GM21515 (cell line): ENCODE results near the gene NMUR2.
A peak's percentile ranks its signal among the peaks of the same experiment; 100 is the strongest.

Experiments used
- ATAC-seq: cut with Tn5 transposase; IDR thresholded peaks from one replicate; pipeline ENCODE4 v1.9.1; 2021; ENCODE audit not compliant: unreplicated experiment

Gene NMUR2, protein sequence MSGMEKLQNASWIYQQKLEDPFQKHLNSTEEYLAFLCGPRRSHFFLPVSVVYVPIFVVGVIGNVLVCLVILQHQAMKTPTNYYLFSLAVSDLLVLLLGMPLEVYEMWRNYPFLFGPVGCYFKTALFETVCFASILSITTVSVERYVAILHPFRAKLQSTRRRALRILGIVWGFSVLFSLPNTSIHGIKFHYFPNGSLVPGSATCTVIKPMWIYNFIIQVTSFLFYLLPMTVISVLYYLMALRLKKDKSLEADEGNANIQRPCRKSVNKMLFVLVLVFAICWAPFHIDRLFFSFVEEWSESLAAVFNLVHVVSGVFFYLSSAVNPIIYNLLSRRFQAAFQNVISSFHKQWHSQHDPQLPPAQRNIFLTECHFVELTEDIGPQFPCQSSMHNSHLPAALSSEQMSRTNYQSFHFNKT

DNA sequence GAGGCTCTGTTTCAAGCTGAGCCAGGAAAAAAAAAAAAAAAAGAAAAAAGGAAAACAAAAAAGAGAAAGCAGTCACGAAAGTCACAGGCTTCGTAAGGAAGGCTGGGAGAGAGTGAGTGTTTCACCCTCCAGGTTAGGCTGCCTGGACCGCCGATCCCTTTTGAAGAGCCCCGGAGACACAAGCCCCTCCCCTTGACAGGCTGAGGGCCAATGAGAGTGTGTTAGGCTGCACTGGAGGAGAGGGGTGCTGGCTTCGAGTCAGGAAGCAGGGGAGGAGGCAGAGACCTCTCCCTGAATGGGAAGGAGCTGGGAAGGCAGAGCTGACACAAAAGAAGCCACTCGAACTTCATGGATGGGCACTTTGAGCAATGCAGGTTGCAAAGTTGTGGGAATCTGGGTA, at the start of gene NMUR2:
TSS of gene NMUR2 (minus strand) at position 135 of the 400 bp plus-strand sequence. CDS start 166 bp downstream, outside the sequence.
- no peak for ATAC-seq

DNA sequence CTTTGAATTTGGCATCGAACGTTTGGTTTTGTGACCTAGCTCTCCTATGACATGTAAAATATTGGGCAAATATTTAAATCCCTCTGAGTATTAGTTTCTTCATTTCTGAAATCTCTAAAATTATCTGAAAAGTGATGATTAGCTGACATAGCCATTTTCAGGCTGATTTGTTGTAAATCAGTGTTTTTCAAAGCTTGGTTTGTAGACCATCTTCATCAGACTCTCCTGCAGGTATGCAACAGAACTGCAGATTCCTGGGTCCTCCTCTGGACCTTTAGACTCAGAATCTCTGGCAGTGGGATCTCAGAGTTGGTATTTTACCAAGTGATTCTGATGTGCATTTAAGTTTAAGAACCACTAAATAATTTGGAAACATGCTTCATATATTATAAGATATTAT, 38.9 kb upstream of the NMUR2 start:
- no peak for ATAC-seq

DNA sequence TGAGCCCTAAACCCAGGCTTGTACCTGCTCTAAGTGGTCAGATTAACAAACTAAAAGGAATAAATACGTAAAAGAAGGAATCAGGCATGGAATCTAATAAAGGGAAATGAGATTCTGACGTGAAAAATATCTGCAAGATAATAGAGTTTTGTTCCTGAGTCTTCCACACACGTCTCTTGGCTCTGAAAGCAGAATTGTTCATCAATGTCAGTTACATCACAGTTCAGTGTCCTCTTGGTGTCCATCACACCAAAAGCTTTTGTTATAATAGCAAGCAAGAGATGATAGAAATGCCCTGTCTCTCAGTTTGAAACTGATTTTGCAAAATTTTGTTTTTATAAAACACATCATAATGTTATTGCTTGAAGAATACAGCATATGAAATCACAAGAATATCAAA, 34.7 kb upstream of the NMUR2 start:
- no peak for ATAC-seq

DNA sequence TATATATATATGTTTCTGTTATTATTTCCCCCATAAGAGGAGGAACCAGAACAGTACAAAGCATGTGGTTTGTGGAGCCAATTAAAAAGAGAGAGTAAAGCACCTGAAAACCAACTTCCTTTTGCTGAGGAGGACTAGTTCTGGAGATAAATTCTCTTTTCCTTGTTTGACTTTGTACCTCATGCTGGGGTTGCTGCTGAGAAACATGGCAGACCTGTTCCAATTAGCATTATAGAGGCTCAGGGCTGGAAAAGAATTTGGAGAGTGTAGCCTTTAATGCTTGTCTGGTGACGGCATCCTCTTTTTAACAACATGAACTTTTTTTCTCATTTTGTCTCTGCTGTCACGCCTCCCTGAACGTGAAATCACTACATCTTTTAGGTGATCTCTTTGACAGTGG, 32.8 kb upstream of the NMUR2 start:
- no peak for ATAC-seq

DNA sequence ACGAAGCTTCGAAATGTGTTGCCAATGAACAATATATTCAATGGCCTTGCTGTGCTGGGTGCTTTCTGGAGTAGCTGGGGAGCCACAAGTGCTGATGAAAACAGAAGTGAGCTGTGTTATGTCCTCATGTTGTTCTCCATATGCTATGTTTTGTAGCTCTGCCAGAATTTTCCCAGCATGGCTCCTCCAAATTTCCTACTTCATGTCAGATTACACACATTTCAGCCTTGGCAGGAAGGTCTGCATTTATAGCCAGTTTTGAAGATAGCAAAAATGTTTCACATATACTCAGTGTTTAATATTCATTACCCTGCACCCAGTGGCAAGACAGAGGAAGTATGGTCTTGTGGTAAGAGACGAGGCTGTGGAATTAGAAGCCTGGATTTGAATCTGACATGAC, 22.6 kb upstream of the NMUR2 start:
- no peak for ATAC-seq

DNA sequence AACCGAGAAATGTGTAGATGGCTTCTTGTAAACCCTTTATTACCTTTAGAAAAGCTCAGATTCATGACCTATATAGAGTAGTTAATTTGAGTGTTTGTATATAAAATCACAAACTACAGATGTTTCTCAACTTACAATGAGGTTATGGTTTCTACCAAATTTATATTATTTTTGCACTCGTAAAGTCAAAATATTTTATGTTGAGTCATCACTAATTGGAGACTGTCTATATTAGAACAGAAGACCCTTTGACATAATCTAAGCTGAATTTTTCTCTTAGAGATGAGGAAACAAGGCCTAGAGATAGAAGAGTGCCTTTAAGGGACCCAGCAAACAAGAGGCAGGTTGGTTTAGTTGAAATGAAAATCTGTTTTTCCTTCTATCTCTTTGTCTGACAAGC, 20.0 kb upstream of the NMUR2 start:
- ATAC-seq, result no peak

DNA sequence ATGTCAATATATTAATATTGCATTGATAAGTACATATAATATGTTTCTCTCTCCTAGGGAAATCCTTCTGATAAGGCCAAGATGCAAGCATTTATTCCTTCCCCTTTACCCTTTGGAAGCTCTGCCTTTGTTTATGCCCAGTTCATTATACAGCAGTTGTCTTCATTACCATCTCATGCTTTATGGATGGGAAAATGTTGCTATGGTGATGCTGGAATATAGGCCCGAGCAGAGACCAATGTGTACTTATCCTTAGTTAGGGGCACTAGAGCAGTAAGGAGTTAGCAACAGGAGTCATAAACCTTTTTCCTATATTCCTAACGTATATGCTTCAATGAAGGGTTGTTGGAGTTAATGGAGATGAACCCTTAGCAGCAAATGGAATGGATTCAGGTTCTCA, 19.4 kb upstream of the NMUR2 start:
- no peak for ATAC-seq

DNA sequence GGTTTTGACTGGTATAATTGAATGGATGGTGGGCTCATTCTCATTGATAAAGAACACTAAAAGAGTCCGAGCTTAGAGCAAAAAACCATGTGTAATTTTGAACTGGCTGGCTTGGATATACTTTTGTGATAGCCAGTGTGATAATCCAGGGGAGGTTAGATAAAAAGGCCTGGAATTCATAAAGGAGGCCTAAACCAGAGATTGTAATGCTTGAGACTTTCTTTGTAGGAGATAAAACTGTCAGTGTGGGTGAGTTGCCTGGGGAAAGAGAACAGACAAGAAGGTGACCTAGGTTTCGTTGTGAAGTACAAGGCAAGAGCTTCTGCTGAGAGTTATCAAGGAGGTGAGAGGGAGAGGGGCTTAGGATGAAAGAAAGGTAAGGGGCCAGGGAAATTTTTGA, 17.0 kb upstream of the NMUR2 start:
- no peak for ATAC-seq

DNA sequence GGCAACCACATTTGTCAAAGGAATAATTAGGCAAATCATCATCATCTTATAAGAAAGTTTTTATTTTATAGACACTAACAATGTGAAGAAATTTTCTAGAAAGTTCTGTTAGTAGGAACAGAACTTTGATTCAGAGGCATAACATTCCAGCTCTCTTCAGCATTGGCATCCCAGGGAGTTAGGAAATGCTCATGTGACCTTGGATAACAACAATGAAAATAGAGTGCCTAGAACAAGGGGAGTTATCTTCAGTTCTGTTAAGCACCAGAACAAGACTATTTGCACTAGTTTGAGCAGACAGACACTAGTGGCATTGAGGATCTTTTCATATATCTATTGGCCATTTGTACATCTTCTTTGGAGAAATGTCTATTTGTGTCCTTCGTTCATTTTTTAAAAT, 7.0 kb upstream of the NMUR2 start:
- no peak for ATAC-seq

DNA sequence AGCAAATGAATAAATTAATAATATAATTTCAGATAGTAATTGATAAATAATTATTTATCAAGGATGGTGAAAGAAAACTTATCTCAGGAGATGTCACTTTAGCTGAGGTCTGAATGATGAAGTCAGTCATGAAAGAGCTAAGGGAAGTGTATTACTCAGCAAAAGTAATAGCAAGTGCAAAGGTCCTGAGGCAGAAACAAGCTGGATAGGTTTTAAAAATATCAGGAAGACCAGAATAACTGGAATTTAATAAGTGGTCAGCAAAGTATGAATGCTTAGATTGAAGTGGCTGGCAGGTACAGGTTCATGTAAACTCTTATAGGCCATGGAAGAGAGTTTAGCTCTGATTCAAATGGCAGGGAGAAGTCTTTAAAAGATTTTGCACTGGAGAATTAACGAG, 1.0 kb upstream of the NMUR2 start:
- no peak for ATAC-seq

DNA sequence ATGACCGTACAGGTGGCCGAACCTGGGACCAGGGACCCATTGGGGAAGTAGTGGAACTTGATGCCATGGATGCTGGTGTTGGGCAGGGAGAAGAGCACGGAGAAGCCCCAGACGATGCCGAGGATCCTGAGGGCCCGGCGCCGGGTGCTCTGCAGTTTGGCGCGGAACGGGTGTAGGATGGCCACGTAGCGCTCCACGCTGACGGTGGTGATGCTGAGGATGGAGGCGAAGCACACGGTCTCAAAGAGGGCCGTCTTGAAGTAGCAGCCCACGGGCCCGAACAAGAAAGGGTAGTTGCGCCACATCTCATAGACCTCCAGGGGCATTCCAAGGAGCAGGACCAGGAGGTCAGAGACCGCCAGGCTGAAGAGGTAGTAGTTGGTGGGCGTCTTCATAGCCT, 585 bp downstream of the NMUR2 start:
- no peak for ATAC-seq

DNA sequence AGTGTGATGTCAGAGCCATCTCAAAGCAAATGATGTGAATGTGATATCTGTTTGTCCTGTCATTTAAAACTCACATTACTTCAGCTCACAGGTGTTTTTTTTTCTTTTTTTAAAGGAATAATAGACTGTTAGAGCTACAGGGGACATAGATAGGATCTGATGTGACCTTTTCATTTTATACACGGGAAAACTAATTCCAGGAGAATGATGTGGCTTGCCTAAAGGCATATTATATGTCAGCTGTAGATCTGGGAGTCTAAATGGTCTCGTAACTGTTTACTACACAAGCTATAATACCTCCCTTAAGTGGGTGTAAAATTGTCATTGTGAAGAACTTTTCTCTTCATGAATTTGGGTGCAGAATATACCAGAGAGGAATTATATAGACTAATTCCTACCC, 2.0 kb downstream of the NMUR2 start:
- ATAC-seq, result no peak

DNA sequence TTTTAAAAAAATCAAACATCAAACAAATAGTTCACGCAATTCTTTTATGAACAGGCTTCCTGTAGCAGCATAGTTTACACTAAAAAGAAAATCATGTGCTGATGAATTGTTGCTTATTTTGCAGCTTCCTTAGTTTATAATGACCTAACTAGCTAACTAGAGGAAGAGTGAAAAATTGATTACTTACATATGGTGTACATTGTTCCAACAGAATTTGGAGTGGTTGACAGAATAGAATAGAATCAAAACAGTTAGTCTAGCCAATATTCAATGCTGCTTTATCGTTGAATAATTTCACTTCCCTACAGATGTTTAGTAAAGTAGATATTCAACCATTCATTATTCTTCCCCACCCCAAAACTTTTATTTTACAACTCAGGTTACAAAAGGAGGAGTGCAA, 4.2 kb downstream of the NMUR2 start:
- no peak for ATAC-seq

DNA sequence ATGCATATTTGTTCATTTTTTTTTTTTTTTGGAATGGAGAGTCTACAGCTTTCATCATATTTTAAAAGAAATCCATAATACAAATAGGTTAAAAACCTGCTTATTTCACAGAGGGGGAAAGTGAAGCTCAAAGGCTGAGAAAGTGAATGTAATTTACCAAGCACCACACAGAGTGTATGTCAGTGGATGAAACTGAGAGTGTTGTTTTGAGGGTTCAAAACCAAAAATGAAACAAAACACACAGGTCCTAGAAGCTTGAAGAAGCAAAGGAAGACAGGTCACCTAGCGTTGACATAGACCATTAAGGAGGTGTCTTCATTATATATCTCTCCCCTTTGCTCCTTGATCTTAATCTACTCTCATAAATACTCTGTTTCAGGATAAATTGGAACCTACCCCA, 7.5 kb downstream of the NMUR2 start:
- ATAC-seq, result peak; percentile 83

DNA sequence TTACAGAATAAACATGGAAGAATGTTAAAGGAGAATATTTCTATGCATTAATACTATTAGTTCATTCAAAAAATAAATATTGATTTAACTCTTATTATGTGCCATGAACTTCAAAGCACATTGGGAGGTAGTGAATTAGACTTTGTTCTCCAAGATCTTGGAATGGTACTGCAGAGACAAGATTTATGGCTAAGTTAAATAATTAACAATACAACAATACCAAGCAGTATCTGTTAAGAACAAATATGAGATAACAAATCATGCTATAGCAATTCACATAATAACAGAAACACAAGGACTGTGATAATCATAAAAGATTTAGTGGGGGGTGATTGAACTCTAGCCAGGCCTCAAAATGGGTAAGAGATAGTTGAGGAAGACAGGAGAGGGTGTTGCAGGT, 11.6 kb downstream of the NMUR2 start:
- ATAC-seq, result no peak

DNA sequence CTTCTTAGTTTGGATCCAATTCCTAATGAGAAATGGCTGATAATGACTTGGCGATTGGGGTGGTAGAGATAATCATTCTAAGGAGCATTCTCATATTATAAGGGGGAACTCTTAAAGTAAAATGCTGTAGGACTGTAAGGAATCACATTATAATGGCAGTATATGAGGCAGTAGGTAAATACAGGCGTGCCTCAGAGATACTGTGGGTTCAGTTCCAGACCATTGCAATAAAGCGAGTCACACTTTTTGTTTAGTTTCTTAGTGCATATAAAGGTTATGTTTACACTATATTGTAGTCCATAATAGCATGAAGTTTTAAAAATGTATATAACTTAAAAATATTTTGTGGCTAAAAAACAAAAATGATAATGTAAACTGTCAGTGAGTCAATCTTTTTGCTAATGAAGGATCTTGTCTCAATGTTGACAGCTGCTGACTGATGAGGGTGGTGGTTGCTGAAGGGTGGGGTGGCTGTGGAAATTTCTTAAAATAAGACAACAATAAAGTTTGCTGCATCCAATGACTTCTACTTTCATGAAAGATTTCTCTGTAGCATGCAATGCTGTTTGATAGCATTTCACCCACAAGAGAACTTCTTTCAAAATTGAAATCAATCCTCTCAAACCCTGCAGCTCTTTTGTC, 15.8 kb downstream of the NMUR2 start:
- no peak for ATAC-seq

DNA sequence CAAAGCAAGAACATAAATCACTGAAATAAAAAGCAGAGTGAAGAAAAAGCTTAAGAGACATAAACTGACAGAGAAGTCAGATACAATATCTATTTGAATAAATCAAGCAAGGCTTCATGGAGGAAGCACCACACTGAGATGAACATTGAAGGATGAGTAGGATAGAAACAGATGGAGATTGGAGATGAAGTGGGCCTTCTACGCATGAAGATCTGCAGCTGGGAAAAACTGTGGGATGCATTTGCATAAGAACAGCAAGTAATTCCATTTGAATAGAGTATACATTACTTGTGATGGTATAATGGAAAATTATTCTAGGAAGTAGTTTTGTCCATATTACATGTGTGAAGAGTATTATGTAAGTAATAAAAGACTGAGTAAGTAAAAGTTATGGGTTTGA, 16.5 kb downstream of the NMUR2 start:
- no peak for ATAC-seq

DNA sequence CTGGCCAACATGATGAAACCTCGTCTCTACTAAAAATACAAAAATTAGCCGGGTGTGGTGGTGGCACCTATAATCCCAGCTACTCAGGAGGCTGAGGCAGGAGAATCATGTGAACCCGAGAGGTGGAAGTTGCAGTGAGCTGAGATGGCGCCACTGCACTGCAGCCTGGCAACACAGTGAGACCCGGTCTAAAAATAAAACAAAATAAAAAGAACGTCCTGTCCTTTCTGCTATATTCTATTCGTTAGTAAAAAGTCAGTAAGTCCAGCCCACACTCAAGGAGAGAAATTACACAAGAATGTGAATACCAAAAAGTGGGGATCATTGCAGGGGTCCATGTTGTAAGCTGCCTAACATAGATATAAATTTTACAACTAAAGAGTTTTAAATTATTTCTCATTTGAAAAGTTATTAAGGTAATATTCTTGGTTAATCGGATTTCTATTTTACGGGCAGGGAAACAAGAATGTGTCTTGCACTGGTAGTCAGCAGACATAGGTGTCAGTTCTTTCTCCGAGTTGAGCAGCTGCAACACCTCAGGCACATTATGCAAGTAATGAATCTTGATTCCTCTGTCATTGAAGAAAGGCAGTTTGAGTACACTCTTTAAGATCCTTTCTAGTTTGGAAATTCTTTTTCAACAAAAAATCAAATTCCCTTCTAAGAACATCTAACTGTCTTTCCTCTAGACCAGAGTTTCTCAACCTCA, 24.5 kb downstream of the NMUR2 start:
- no peak for ATAC-seq

DNA sequence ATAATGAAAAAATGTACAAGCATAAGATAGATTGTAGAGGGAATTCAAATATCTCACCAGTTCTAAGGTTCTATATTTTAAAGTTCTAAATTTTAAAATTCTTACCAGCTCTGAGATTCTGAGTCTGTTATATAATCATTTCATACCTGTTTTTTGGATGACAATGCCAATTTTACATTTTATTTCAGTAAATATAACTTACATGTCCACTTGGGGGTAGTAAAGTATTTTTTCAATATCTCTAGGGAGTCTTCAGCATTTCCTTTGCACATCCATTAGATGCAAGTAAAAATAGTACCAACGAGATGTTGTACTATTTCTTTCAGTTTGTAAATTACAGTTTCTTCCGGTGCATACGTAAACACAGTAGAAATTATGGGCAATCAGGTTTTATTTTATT, 25.7 kb downstream of the NMUR2 start:
- no peak for ATAC-seq

DNA sequence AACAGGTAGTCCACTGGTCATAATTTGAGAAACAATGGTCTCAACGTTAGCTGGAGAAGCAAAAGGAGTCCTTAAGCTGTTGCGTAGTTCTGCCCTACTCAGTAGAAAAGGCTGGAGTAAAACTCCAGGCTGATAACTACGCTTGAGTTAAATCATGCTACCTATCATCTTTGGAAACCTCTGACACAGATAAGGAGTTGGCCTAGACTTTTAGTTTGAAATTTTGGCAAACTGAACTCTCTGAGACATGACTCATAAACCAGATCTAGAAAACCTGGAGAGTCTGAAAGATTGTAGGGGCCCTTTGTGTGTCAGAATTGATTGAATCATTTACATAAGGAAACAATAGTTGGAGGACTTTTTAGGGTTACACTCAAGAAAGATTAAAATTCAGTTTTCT, 26.3 kb downstream of the NMUR2 start:
- ATAC-seq, result no peak

DNA sequence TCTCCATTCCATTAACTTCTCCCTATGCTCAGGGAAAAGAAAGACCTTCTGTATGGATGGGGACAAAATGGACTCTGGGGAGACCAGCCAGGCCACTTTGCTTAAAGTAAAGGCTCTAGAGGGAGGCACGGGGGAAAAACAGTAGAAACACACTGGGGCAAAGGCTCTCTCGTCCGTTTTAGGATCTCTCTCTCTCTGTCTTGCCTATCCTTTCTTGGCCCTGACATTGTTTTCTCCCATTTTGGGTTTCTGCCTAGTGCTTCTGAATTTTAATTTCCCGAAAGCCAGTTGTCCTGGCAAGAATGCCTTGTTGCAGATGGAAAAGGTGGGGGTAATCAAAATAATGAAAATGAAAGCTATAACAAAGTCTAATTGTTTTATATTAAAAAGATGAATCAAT, 28.2 kb downstream of the NMUR2 start:
- no peak for ATAC-seq

DNA sequence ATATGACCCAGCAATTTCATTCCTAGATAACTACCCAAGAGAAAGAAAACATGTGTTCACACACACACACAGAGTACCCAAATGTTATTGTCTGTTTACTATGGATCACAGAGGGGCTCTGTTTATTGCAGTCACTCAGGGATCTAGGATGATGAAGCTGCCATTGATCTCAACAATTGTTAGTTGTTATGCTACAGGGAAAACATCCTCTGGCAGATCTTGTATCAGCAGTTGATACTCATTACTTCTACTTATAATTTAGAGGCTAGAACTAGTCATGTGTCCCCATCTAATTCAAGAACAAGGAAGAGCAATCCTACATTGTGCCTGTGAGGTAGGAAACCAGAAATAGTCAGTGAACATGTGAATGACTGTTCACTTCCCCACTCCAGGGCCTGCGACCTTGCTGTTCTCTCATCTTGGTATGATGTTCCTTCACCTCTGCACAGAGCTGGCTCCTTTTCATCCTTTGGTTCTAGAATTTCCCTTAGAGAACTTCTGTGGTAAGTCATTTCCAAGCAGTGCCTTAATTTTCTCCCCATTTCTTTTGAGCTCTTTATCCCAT, 30.3 kb downstream of the NMUR2 start:
- no peak for ATAC-seq
